PC-9 (cell line): ENCODE results near the gene ATP7B. TPM values are rescaled to one million over a fixed set of nuclear protein-coding genes. Genes with fewer than 3 reads are reported as not detected.

Experiments used
- BruUV-seq: library from RNA; stranded (reverse); fragments of 400-500 nt; replicated peaks from 2 replicates; lab custom pipeline; 2021; lab: Mats Ljungman, UMichigan
- CTCF ChIA-PET: fragments of 300-600 bp; sonication (Branson Sonifier 250); formaldehyde crosslinking; loops from one replicate; lab custom pipeline; 2022; ENCODE audit warnings: antibody characterized with exemption; lab: Charles Lee
- POLR2A ChIA-PET: fragments of 300-600 bp; sonication (Branson Sonifier 250); formaldehyde crosslinking; loops from one replicate; lab custom pipeline; 2022; ENCODE audit warnings: antibody characterized with exemption; ENCODE audit not compliant: unreplicated experiment; lab: Charles Lee
- DNase-seq, 2 experiments: peaks; one replicate each; pipeline versions ENCODE4 v3.0.0 to v3.0.0-alpha.2; 2015 to 2022; ENCODE audit warnings: mixed read lengths in 1 of 2
- H2AFZ ChIP-seq: fragments of 200-600 bp; sonication (generic); 2 replicates; pipeline ENCODE4 v1.8.1; 2017; ENCODE audit warnings: antibody characterized with exemption
- H3F3A ChIP-seq: fragments of 200-600 bp; sonication (generic); 2 replicates; pipeline ENCODE4 v1.8.1; 2017; ENCODE audit warnings: antibody characterized with exemption, mild to moderate bottlenecking, low read depth; ENCODE audit not compliant: insufficient read depth
- H3K27ac ChIP-seq: fragments of 200-600 bp; sonication (generic); 2 replicates; pipeline ENCODE4 v1.6.1; 2016; ENCODE audit warnings: mixed run types
- H3K27me3 ChIP-seq: fragments of 200-600 bp; sonication (generic); 2 replicates; pipeline ENCODE4 v1.6.1; 2016; ENCODE audit warnings: low read depth, mixed run types; ENCODE audit not compliant: insufficient read depth
- H3K36me3 ChIP-seq: fragments of 200-600 bp; sonication (generic); 2 replicates; pipeline ENCODE4 v1.6.1; 2016; ENCODE audit warnings: low read depth, mixed run types
- H3K4me1 ChIP-seq: fragments of 200-600 bp; sonication (generic); replicated peaks from 2 replicates; pipeline ENCODE4 v1.6.1; 2016; ENCODE audit warnings: mixed run types; ENCODE audit not compliant: insufficient read depth
- H3K4me2 ChIP-seq: fragments of 200-600 bp; sonication (generic); 2 replicates; pipeline ENCODE4 v1.6.1; 2017; ENCODE audit warnings: mixed run types
- H3K4me3 ChIP-seq: fragments of 200-600 bp; sonication (generic); 2 replicates; pipeline ENCODE4 v1.6.1; 2016; ENCODE audit warnings: mixed run types
- H3K79me2 ChIP-seq: fragments of 200-600 bp; sonication (generic); 2 replicates; pipeline ENCODE4 v1.6.1; 2017; ENCODE audit warnings: low read depth, mixed run types
- H3K9me2 ChIP-seq: fragments of 200-600 bp; sonication (generic); 2 replicates; pipeline ENCODE4 v1.8.1; 2017; ENCODE audit warnings: mild to moderate bottlenecking; ENCODE audit not compliant: insufficient read depth
- H3K9me3 ChIP-seq: fragments of 200-600 bp; sonication (generic); 2 replicates; pipeline ENCODE4 v1.8.1; 2016; ENCODE audit warnings: low read depth; ENCODE audit not compliant: insufficient read depth
- H4K20me1 ChIP-seq: fragments of 200-600 bp; sonication (generic); 2 replicates; pipeline ENCODE4 v1.8.1; 2017; ENCODE audit not compliant: insufficient read depth
- EZH2 ChIP-seq: fragments of 200-600 bp; sonication (generic); IDR thresholded peaks from 2 replicates; pipeline ENCODE4 v1.8.0; 2017; ENCODE audit warnings: antibody characterized with exemption, low read depth
- intact Hi-C: fragments of 100-400 bp; cut with micrococcal nuclease; formaldehyde crosslinking; loops from one replicate; pipeline ENCODE4 v1.10.0; 2022; ENCODE audit not compliant: unreplicated experiment
- total RNA-seq: library from RNA; stranded (reverse); gene quantifications from 2 replicates; pipeline ENCODE4 v1.2.3, GENCODE V29; 2021
- TF ChIP-seq, protein P1 (sequence below): fragments of 200-600 bp; sonication (generic); conservative IDR thresholded peaks from 2 replicates; pipeline ENCODE4 v1.6.1; 2017; ENCODE audit warnings: mixed run types, antibody characterized with exemption, mild to moderate bottlenecking, moderate library complexity

The ATP7B gene
- total RNA-seq, 1 experiment from 2014 or later, result 1.2 TPM

DNA sequence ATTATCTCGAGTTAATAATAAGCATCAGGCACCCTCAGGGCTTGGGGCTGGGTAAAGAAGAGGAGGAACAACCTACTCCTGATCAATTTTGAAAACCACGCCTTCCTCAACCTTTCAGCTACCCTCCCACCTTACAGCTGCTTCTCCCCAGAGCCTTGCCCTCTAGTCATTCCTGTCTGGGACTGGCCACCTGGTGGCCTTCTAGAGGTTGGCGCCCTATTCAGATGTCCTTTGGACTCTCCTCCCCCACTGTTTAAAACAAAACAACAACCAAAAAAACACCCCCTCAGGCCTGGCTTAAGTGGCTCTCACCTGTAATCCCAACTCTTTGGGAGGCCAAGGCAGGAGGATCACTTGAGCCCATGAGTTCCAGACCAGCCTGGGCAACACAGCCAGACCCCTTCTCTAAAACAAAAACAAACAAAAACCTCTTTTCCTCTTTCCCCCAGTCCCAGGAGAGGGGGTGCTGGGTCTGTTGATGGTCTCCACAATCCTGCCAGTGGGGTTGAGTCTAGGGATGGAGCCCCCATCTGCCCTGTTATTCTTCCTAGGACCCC, 87.2 kb downstream of the ATP7B start:
- Histone ChIP-seq H4K20me1 (no peaks in the 10 kb centered on the region), H3K9me3 (no peaks in the 10 kb centered on the region), H3K4me2 (no peak overlapping the region), H3K27ac (no peak overlapping the region), H3K4me1 (no peaks in the 10 kb centered on the region), H3K79me2 (no peaks in the 10 kb centered on the region), H3F3A (no peaks in the 10 kb centered on the region), H3K4me3 (no peak overlapping the region), H2AFZ (no peak overlapping the region), H3K27me3 (peaks cover 7% of the 10 kb centered on the region; the same call in 1 of the 2 replicates), H3K36me3 (no peaks in the 10 kb centered on the region), H3K9me2 (no peaks in the 10 kb centered on the region)
- intact Hi-C loops, result no loop called here
- ChIA-PET CTCF (no interaction called here), POLR2A (no interaction called here)
- BruUV-seq, result no TSS peak
- no peak for DNase-seq
- TF ChIP-seq, protein P1, sequence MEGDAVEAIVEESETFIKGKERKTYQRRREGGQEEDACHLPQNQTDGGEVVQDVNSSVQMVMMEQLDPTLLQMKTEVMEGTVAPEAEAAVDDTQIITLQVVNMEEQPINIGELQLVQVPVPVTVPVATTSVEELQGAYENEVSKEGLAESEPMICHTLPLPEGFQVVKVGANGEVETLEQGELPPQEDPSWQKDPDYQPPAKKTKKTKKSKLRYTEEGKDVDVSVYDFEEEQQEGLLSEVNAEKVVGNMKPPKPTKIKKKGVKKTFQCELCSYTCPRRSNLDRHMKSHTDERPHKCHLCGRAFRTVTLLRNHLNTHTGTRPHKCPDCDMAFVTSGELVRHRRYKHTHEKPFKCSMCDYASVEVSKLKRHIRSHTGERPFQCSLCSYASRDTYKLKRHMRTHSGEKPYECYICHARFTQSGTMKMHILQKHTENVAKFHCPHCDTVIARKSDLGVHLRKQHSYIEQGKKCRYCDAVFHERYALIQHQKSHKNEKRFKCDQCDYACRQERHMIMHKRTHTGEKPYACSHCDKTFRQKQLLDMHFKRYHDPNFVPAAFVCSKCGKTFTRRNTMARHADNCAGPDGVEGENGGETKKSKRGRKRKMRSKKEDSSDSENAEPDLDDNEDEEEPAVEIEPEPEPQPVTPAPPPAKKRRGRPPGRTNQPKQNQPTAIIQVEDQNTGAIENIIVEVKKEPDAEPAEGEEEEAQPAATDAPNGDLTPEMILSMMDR, result peak; percentile 64
- no peak for TF ChIP-seq EZH2

DNA sequence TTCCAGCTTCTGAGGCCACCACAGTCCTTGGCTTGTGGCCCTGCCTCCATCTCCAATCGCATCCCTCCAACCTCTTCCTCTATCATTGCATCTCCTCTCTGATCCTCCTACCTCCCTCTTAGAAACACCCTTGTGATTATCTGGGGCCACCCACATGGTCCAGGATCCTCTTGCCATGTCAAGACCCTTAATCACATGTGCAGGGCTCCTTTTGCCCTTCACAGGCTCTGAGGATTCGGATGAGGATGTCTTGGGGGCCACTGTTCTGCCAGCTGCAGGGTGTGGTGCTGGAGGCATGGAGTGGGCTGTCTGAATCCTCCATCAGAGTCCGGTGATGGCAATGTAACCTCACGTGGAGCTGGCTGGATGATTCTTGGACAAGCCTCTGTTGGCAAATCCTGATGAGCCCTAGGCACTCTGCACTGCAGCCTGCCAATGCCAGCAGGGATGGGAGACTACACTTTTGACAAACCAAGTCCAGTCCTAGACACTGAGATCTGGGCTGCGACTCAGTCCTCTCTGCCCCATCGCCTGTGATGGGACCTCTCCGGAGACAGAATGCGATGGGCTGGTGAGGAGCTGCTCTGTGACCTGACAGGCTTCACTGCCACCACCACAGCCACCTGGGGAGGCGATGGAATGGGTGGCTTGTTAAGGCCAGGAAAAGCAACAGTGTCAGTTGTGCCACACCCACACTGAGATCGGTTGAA, 88.3 kb downstream of the ATP7B start:
- intact Hi-C loops, result no loop called here
- H3K79me2 ChIP-seq, result no peaks in the 10 kb centered on the region
- H4K20me1 ChIP-seq, result no peaks in the 10 kb centered on the region
- no peaks in the 10 kb centered on the region for H3F3A ChIP-seq
- BruUV-seq, result no TSS peak
- TF ChIP-seq, protein P1, result no peak
- no peak for TF ChIP-seq EZH2
- H3K27ac ChIP-seq, result no peak overlapping the region
- no peak for DNase-seq
- no peak overlapping the region for H3K4me3 ChIP-seq
- no peak overlapping the region for H2AFZ ChIP-seq
- H3K27me3 ChIP-seq, result peaks cover 7% of the 10 kb centered on the region; the same call in 1 of the 2 replicates
- ChIA-PET POLR2A (no interaction called here), CTCF (no interaction called here)
- H3K4me1 ChIP-seq, result no peaks in the 10 kb centered on the region
- H3K9me3 ChIP-seq, result no peaks in the 10 kb centered on the region
- H3K9me2 ChIP-seq, result no peaks in the 10 kb centered on the region
- H3K36me3 ChIP-seq, result no peaks in the 10 kb centered on the region
- no peak overlapping the region for H3K4me2 ChIP-seq

GRCh38 chr13:51921790-51922740, 89.2 kb downstream of the ATP7B start:
- Histone ChIP-seq H3K4me3 (no peak overlapping the region), H3K27me3 (peaks cover 7% of the 10 kb centered on the region; the same call in 1 of the 2 replicates), H3F3A (no peaks in the 10 kb centered on the region), H3K4me2 (no peak overlapping the region), H2AFZ (no peak overlapping the region), H3K9me3 (no peaks in the 10 kb centered on the region), H3K4me1 (no peaks in the 10 kb centered on the region), H4K20me1 (no peaks in the 10 kb centered on the region), H3K9me2 (no peaks in the 10 kb centered on the region), H3K36me3 (no peaks in the 10 kb centered on the region), H3K79me2 (no peaks in the 10 kb centered on the region), H3K27ac (no peak overlapping the region)
- TF ChIP-seq, protein P1, result no peak
- no peak for TF ChIP-seq EZH2
- intact Hi-C loops, result no loop called here
- POLR2A ChIA-PET, result no interaction called here
- DNase-seq, result no peak
- no TSS peak for BruUV-seq
- CTCF ChIA-PET, result no interaction called here
